IMR-90 (cell line): Measurements from ENCODE around the gene PHACTR3. TPM values are rescaled to one million over a fixed set of nuclear protein-coding genes. Genes with fewer than 3 reads are reported as not detected.

Experiments used
- ATAC-seq: fragments of 200-7000 bp; cut with Tn5 transposase; 2 replicates; pipeline ENCODE4 v1.9.1; 2020; ENCODE audit warnings: low read depth, mild to moderate bottlenecking, moderate library complexity
- BruUV-seq: library from RNA; stranded (reverse); fragments of 400-500 nt; replicated peaks from 2 replicates; lab custom pipeline; 2021; lab: Mats Ljungman, UMichigan
- CTCF ChIA-PET: fragments of 300-600 bp; formaldehyde crosslinking; extraction: SDS; loops from one replicate; lab custom pipeline; 2021; ENCODE audit warnings: antibody characterized with exemption; lab: Yijun Ruan, JAX
- POLR2A ChIA-PET: fragments of 300-600 bp; sonication (Branson Sonifier 250); formaldehyde crosslinking; loops from one replicate; lab custom pipeline; 2022; ENCODE audit warnings: antibody characterized with exemption; ENCODE audit not compliant: unreplicated experiment; lab: Charles Lee
- DNase-seq: peaks from one replicate; pipeline ENCODE4 v3.0.0; 2013
- H2AFZ ChIP-seq: replicated peaks from 2 replicates; pipeline ENCODE3; 2013; ENCODE audit warnings: low read length, mild to moderate bottlenecking; ENCODE audit not compliant: poor library complexity
- H2AK5ac ChIP-seq: 2 replicates; pipeline ENCODE4 v1.6.1; 2013; ENCODE audit warnings: low read depth, low read length, inconsistent platforms
- H2AK9ac ChIP-seq: replicated peaks from 2 replicates; pipeline ENCODE3; 2013; ENCODE audit warnings: mild to moderate bottlenecking, low read depth, low read length, moderate library complexity; ENCODE audit not compliant: poor library complexity
- H2BK120ac ChIP-seq: 2 replicates; pipeline ENCODE4 v1.6.1; 2013; ENCODE audit warnings: low read depth, low read length, inconsistent platforms
- H2BK15ac ChIP-seq: 3 replicates; pipeline ENCODE4 v1.6.1; 2013; ENCODE audit warnings: low read depth, low read length, inconsistent platforms
- H2BK20ac ChIP-seq: 2 replicates; pipeline ENCODE4 v1.6.1; 2013; ENCODE audit warnings: low read depth, mild to moderate bottlenecking, inconsistent platforms, low read length, moderate library complexity
- H2BK5ac ChIP-seq: 2 replicates; pipeline ENCODE4 v1.6.1; 2013; ENCODE audit warnings: mild to moderate bottlenecking, low read depth, low read length, inconsistent platforms; ENCODE audit not compliant: poor library complexity, severe bottlenecking
- H3K14ac ChIP-seq: replicated peaks from 2 replicates; pipeline ENCODE4 v1.6.1; 2013; ENCODE audit warnings: low read depth, low read length, inconsistent platforms
- H3K18ac ChIP-seq: 2 replicates; pipeline ENCODE4 v1.6.1; 2013; ENCODE audit warnings: low read depth, low read length, control low read depth
- H3K23ac ChIP-seq: 2 replicates; pipeline ENCODE4 v1.6.1; 2013; ENCODE audit warnings: low read depth, low read length, inconsistent platforms
- H3K27ac ChIP-seq: 2 replicates; pipeline ENCODE4 v1.5.1; 2013; ENCODE audit warnings: mild to moderate bottlenecking, control low read depth, low read length; ENCODE audit not compliant: insufficient read depth
- H3K27me3 ChIP-seq: 2 replicates; pipeline ENCODE4 v1.6.1; 2013; ENCODE audit warnings: low read length; ENCODE audit not compliant: control insufficient read depth, insufficient read depth
- H3K36me3 ChIP-seq: 2 replicates; pipeline ENCODE4 v1.6.1; 2013; ENCODE audit warnings: low read length, mixed read lengths; ENCODE audit not compliant: control insufficient read depth, insufficient read depth
- H3K4ac ChIP-seq: 2 replicates; pipeline ENCODE4 v1.6.1; 2013; ENCODE audit warnings: low read depth, low read length, inconsistent platforms
- H3K4me1 ChIP-seq: 2 replicates; pipeline ENCODE4 v1.6.1; 2013; ENCODE audit warnings: low read length, mixed read lengths; ENCODE audit not compliant: control insufficient read depth, insufficient read depth
- H3K4me2 ChIP-seq: 2 replicates; pipeline ENCODE4 v1.6.1; 2013; ENCODE audit warnings: low read depth, mild to moderate bottlenecking, control low read depth, low read length, moderate library complexity
- H3K4me3 ChIP-seq: 2 replicates; pipeline ENCODE4 v1.5.1; 2013; ENCODE audit warnings: low read depth, mild to moderate bottlenecking, control low read depth, low read length, moderate library complexity; ENCODE audit not compliant: insufficient read depth
- H3K56ac ChIP-seq: 2 replicates; pipeline ENCODE4 v1.6.1; 2013; ENCODE audit warnings: low read length, inconsistent platforms; ENCODE audit not compliant: insufficient read depth; ENCODE audit errors: extremely low read depth
- H3K79me1 ChIP-seq, 2 experiments: 2 replicates each; pipeline ENCODE4 v1.6.1; 2013; ENCODE audit warnings: low read length in 2 of 2, inconsistent platforms in 1 of 2, low read depth in 1 of 2
- H3K9ac ChIP-seq: 2 replicates; pipeline ENCODE4 v1.6.1; 2013; ENCODE audit warnings: low read depth, low read length, control low read depth
- H3K9me1 ChIP-seq: 2 replicates; pipeline ENCODE4 v1.6.1; 2013; ENCODE audit warnings: low read length, inconsistent platforms; ENCODE audit not compliant: insufficient read depth
- H3K9me3 ChIP-seq: 2 replicates; pipeline ENCODE4 v1.6.1; 2013; ENCODE audit warnings: low read length; ENCODE audit not compliant: control insufficient read depth, insufficient read depth
- H4K20me1 ChIP-seq: 2 replicates; pipeline ENCODE4 v1.6.1; 2013; ENCODE audit warnings: low read length, inconsistent platforms; ENCODE audit not compliant: insufficient read depth
- H4K5ac ChIP-seq: 2 replicates; pipeline ENCODE4 v1.6.1; 2013; ENCODE audit warnings: mild to moderate bottlenecking, low read depth, low read length, control low read depth
- H4K8ac ChIP-seq, 2 experiments: 2 replicates each; pipeline ENCODE4 v1.6.1; 2013; ENCODE audit warnings: low read depth in 2 of 2, low read length in 2 of 2, control low read depth in 1 of 2, inconsistent platforms in 1 of 2
- H4K91ac ChIP-seq: 2 replicates; pipeline ENCODE4 v1.6.1; 2013; ENCODE audit warnings: low read depth, low read length, inconsistent platforms; ENCODE audit not compliant: insufficient read depth
- BHLHE40 ChIP-seq: fragments of 150-350 bp; IDR thresholded peaks from 2 replicates; pipeline ENCODE4 v1.6.1; 2016; ENCODE audit warnings: mild to moderate bottlenecking, low read depth, low read length
- CEBPB ChIP-seq: IDR thresholded peaks from 2 replicates; pipeline ENCODE4 v1.6.1; 2012; ENCODE audit warnings: low read depth, low read length, improper control_type of control experiment
- CHD1 ChIP-seq: IDR thresholded peaks from 2 replicates; pipeline ENCODE4 v1.6.1; 2012; ENCODE audit warnings: low read depth, low read length, improper control_type of control experiment
- CTCF ChIP-seq: conservative IDR thresholded peaks from 2 replicates; pipeline ENCODE4 v1.5.1; 2012; ENCODE audit warnings: mild to moderate bottlenecking, low read depth, low read length, improper control_type of control experiment
- FOS ChIP-seq: fragments of 150-350 bp; IDR thresholded peaks from 2 replicates; pipeline ENCODE4 v1.6.1; 2016; ENCODE audit warnings: low read depth, low read length
- MAFK ChIP-seq: IDR thresholded peaks from 2 replicates; pipeline ENCODE4 v1.6.1; 2012; ENCODE audit warnings: low read depth, low read length, improper control_type of control experiment
- MAZ ChIP-seq: IDR thresholded peaks from 2 replicates; pipeline ENCODE4 v1.6.1; 2012; ENCODE audit warnings: low read depth, mild to moderate bottlenecking, low read length, improper control_type of control experiment, moderate library complexity, borderline replicate concordance
- NFE2L2 ChIP-seq: fragments of 150-350 bp; IDR thresholded peaks from 2 replicates; pipeline ENCODE4 v1.6.1; 2016; ENCODE audit warnings: low read depth, mild to moderate bottlenecking, low read length
- POLR2A ChIP-seq: IDR thresholded peaks from 2 replicates; pipeline ENCODE4 v1.6.1; 2012; ENCODE audit warnings: mild to moderate bottlenecking, low read depth, low read length
- RAD21 ChIP-seq: IDR thresholded peaks from 2 replicates; pipeline ENCODE4 v1.6.1; 2012; ENCODE audit warnings: low read length, improper control_type of control experiment
- RCOR1 ChIP-seq: IDR thresholded peaks from 2 replicates; pipeline ENCODE4 v1.6.1; 2012; ENCODE audit warnings: mild to moderate bottlenecking, low read length, improper control_type of control experiment; ENCODE audit not compliant: insufficient replicate concordance
- RFX5 ChIP-seq: IDR thresholded peaks from 2 replicates; pipeline ENCODE4 v1.8.0; 2012; ENCODE audit warnings: low read depth, mild to moderate bottlenecking, low read length, moderate library complexity
- SMC3 ChIP-seq: fragments of 150-350 bp; IDR thresholded peaks from 2 replicates; pipeline ENCODE4 v1.6.1; 2016; ENCODE audit warnings: low read depth, mild to moderate bottlenecking, antibody characterized with exemption, low read length, moderate library complexity
- USF2 ChIP-seq: fragments of 150-350 bp; IDR thresholded peaks from 2 replicates; pipeline ENCODE4 v1.6.1; 2017; ENCODE audit warnings: mild to moderate bottlenecking, antibody characterized with exemption, low read length, low read depth
- WGBS, 2 experiments: methylation state at CpG; one replicate each; pipeline versions ENCODE4 v1.1.5 to v1.1.7; 2013; ENCODE audit warnings: missing lambda C conversion rate in 2 of 2; ENCODE audit not compliant: insufficient read length in 1 of 2; ENCODE audit errors: extremely low coverage in 2 of 2; 5-methylcytosine and 5-hydroxymethylcytosine counted together
- dilution Hi-C: fragments of 300-500 bp; cut with HindIII; formaldehyde crosslinking; loops from one replicate; pipeline ENCODE4 v1.14.3; 2018; ENCODE audit warnings: low sequenced_read_pairs; ENCODE audit not compliant: unreplicated experiment
- in situ Hi-C: fragments of 300-500 bp; cut with MboI; formaldehyde crosslinking; loops from 3 replicates; pipeline ENCODE4 v1.14.3; 2019; ENCODE audit warnings: low sequenced_read_pairs, inconsistent platforms, mixed read lengths
- intact Hi-C: fragments of 100-400 bp; cut with micrococcal nuclease; formaldehyde crosslinking; loops from 2 replicates; pipeline ENCODE4 v1.10.0; 2022
- polyA plus RNA-seq, 3 experiments: library from polyadenylated mRNA; depleted of rRNA; stranded (reverse); fragments of >200 nt; gene quantifications; 2 replicates each; pipeline ENCODE4 v1.2.3, GENCODE V29; 2012; ENCODE audit warnings: low replicate concordance in 1 of 3
- total RNA-seq: library from RNA; depleted of rRNA; stranded (reverse); fragments of >200 nt; gene quantifications from 2 replicates; pipeline ENCODE4 v1.2.3, GENCODE V29; 2012

PHACTR3 gene
- total and polyA plus RNA-seq, 2 of the 4 experiments (the other 2 are of a cell fraction), result not detected

GRCh38 chr20:59816146-59816738 is 211.9 kb downstream of the PHACTR3 start:
- H3K18ac ChIP-seq, result no peak overlapping the region
- H4K91ac ChIP-seq, result no peak overlapping the region
- intact Hi-C loops (no loop called here), dilution Hi-C loops (no loop called here), in situ Hi-C loops (no loop called here)
- no peak overlapping the region for H4K8ac ChIP-seq
- H3K27me3 ChIP-seq, result no peaks in the 10 kb centered on the region
- ChIA-PET CTCF (no interaction called here), POLR2A (no interaction called here)
- no peak overlapping the region for H3K4ac ChIP-seq
- H2AK5ac ChIP-seq, result no peak overlapping the region
- no peaks in the 10 kb centered on the region for H4K20me1 ChIP-seq
- no peak overlapping the region for H2AFZ ChIP-seq
- no peak overlapping the region for H3K9ac ChIP-seq
- no peak overlapping the region for H3K14ac ChIP-seq
- WGBS, 2 experiments, result 58% methylated on average over 3 of the region's 4 CpGs; no CpG with 5 or more reads in 1 of the 2 experiments
- H3K9me3 ChIP-seq, result peaks cover 11% of the 10 kb centered on the region; the same call in 1 of the 2 replicates
- H2AK9ac ChIP-seq, result no peak overlapping the region
- ATAC-seq, result no peak
- no peak overlapping the region for H4K5ac ChIP-seq
- H2BK120ac ChIP-seq, result no peak overlapping the region
- no TSS peak for BruUV-seq
- no peak overlapping the region for H2BK15ac ChIP-seq
- H3K4me3 ChIP-seq, result no peak overlapping the region
- no peaks in the 10 kb centered on the region for H3K9me1 ChIP-seq
- H3K23ac ChIP-seq, result no peak overlapping the region
- no peak overlapping the region for H3K4me2 ChIP-seq
- H3K79me1 ChIP-seq, result no peaks in the 10 kb centered on the region
- no peaks in the 10 kb centered on the region for H3K36me3 ChIP-seq
- no peak overlapping the region for H3K56ac ChIP-seq
- H2BK5ac ChIP-seq, result no peak overlapping the region
- H2BK20ac ChIP-seq, result no peak overlapping the region
- H3K4me1 ChIP-seq, result no peaks in the 10 kb centered on the region
- DNase-seq, result no peak
- no peak overlapping the region for H3K27ac ChIP-seq
- no peak for TF ChIP-seq RAD21
- no peak for TF ChIP-seq CHD1
- no peak for TF ChIP-seq RCOR1
- no peak for TF ChIP-seq CEBPB
- TF ChIP-seq RFX5, result no peak
- TF ChIP-seq NFE2L2, result no peak
- TF ChIP-seq FOS, result no peak
- TF ChIP-seq SMC3, result no peak
- no peak for TF ChIP-seq BHLHE40
- no peak for TF ChIP-seq CTCF
- no peak for TF ChIP-seq MAFK
- TF ChIP-seq MAZ, result no peak
- TF ChIP-seq USF2, result no peak
- TF ChIP-seq POLR2A, result no peak
